MM.1S (cell line): ENCODE results near the gene ARL6IP5.

Experiments
- DNase-seq: peaks from one replicate; pipeline ENCODE4 v3.0.0-alpha.2; 2015
- H2AFZ ChIP-seq: fragments of 300-600 bp; sonication (generic); 2 replicates; pipeline ENCODE4 v1.6.0; 2016; ENCODE audit warnings: antibody characterized with exemption, low read length
- H3F3A ChIP-seq: fragments of 300-600 bp; sonication (generic); 2 replicates; pipeline ENCODE4 v1.6.1; 2016; ENCODE audit warnings: mild to moderate bottlenecking, antibody characterized with exemption, low read length, moderate library complexity, mixed read lengths; ENCODE audit not compliant: insufficient read depth
- H3K27ac ChIP-seq: fragments of 300-600 bp; sonication (generic); 2 replicates; pipeline ENCODE4 v1.5.1; 2016; ENCODE audit warnings: mild to moderate bottlenecking, low read length
- H3K27me3 ChIP-seq: fragments of 300-600 bp; sonication (generic); replicated peaks from 2 replicates; pipeline ENCODE4 v1.6.0; 2016; ENCODE audit warnings: low read length; ENCODE audit not compliant: insufficient read depth
- H3K36me3 ChIP-seq: fragments of 300-600 bp; sonication (generic); replicated peaks from 2 replicates; pipeline ENCODE4 v1.6.1; 2016; ENCODE audit warnings: mild to moderate bottlenecking, low read length, mixed read lengths; ENCODE audit not compliant: insufficient read depth
- H3K4me1 ChIP-seq: fragments of 300-600 bp; sonication (generic); 2 replicates; pipeline ENCODE4 v1.6.1; 2016; ENCODE audit warnings: low read length, mixed read lengths
- H3K4me2 ChIP-seq: fragments of 300-600 bp; sonication (generic); 2 replicates; pipeline ENCODE4 v1.6.0; 2016; ENCODE audit warnings: low read depth, low read length
- H3K4me3 ChIP-seq: fragments of 300-600 bp; sonication (generic); 2 replicates; pipeline ENCODE4 v1.5.1; 2016; ENCODE audit warnings: low read length, mixed read lengths
- H3K79me2 ChIP-seq: fragments of 300-600 bp; sonication (generic); 2 replicates; pipeline ENCODE4 v1.6.1; 2016; ENCODE audit warnings: mixed run types, low read length, mixed read lengths
- H3K9ac ChIP-seq: fragments of 300-600 bp; sonication (generic); 2 replicates; pipeline ENCODE4 v1.6.1; 2016; ENCODE audit warnings: low read length, mixed read lengths
- H3K9me2 ChIP-seq: fragments of 300-600 bp; sonication (generic); replicated peaks from 2 replicates; pipeline ENCODE4 v1.6.1; 2016; ENCODE audit warnings: mild to moderate bottlenecking, low read length, mixed read lengths; ENCODE audit not compliant: insufficient read depth
- H3K9me3 ChIP-seq: fragments of 300-600 bp; sonication (generic); replicated peaks from 2 replicates; pipeline ENCODE4 v1.6.1; 2016; ENCODE audit warnings: mild to moderate bottlenecking, low read length, mixed read lengths; ENCODE audit not compliant: insufficient read depth
- H4K20me1 ChIP-seq: fragments of 300-600 bp; sonication (generic); 2 replicates; pipeline ENCODE4 v1.6.1; 2016; ENCODE audit warnings: mild to moderate bottlenecking, low read length, moderate library complexity, mixed read lengths; ENCODE audit not compliant: insufficient read depth
- EZH2 ChIP-seq: fragments of 300-600 bp; sonication (generic); optimal IDR thresholded peaks from 2 replicates; pipeline ENCODE3; 2017; ENCODE audit warnings: low read depth, mild to moderate bottlenecking, antibody characterized with exemption, low read length, mixed read lengths
- EZH2phosphoT487 ChIP-seq: fragments of 300-600 bp; sonication (generic); IDR thresholded peaks from 2 replicates; pipeline ENCODE4 v1.6.1; 2018; ENCODE audit warnings: antibody characterized with exemption, low read length
- TF ChIP-seq, protein P1 (sequence below): fragments of 300-600 bp; sonication (generic); IDR thresholded peaks from 2 replicates; pipeline ENCODE4 v1.5.1; 2016; ENCODE audit warnings: antibody characterized with exemption, low read length, mixed read lengths

ARL6IP5 gene

DNA sequence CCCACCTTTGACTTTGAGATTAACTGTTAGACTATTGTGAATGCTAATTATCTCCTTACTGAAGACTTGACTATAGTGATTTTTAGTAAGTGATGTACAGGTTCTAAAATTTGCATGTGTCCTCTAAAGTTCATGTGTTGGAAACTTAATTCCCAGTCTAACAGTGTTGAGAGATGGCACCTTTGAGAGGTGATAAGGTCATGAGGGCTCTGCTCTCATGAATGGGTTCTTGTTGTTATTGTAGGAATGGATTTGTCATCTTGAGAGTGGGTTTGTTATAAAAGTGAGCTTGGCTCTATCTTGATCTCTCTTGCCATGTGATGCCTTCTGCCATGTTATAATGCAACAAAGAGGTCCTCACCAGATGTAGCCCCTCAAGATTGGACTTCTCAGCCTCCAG is 56.6 kb downstream of the ARL6IP5 start:
- Histone ChIP-seq H3K4me2 (no peak overlapping the region), H4K20me1 (no peaks in the 10 kb centered on the region), H3F3A (no peaks in the 10 kb centered on the region), H3K4me1 (no peaks in the 10 kb centered on the region), H2AFZ (no peak overlapping the region), H3K27me3 (no peaks in the 10 kb centered on the region), H3K4me3 (no peak overlapping the region), H3K9me2 (no peaks in the 10 kb centered on the region), H3K9me3 (no peaks in the 10 kb centered on the region), H3K36me3 (no peaks in the 10 kb centered on the region), H3K9ac (no peak overlapping the region), H3K79me2 (no peaks in the 10 kb centered on the region), H3K27ac (no peak overlapping the region)
- no peak for DNase-seq
- TF ChIP-seq, protein P1, sequence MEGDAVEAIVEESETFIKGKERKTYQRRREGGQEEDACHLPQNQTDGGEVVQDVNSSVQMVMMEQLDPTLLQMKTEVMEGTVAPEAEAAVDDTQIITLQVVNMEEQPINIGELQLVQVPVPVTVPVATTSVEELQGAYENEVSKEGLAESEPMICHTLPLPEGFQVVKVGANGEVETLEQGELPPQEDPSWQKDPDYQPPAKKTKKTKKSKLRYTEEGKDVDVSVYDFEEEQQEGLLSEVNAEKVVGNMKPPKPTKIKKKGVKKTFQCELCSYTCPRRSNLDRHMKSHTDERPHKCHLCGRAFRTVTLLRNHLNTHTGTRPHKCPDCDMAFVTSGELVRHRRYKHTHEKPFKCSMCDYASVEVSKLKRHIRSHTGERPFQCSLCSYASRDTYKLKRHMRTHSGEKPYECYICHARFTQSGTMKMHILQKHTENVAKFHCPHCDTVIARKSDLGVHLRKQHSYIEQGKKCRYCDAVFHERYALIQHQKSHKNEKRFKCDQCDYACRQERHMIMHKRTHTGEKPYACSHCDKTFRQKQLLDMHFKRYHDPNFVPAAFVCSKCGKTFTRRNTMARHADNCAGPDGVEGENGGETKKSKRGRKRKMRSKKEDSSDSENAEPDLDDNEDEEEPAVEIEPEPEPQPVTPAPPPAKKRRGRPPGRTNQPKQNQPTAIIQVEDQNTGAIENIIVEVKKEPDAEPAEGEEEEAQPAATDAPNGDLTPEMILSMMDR = no peak
- TF ChIP-seq EZH2 (no peak), EZH2phosphoT487 (no peak)

DNA sequence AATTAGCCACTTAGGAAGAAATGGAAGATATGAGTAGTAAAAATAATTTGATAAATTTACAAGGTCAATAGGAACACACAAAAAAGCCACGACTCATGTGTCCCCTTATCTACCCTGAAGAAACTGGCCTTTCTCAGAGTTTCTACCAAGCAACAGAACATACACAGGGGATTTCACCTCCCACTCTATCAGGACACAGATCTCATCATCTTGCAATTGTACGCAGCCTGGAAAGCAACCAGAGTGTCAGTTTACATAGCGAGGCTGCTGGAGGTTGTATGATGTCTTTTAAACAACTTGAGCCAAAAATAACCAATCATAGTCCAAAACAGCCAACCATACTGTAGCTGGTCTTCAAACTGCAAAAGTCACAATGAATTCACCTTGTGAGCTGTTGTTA is 57.4 kb downstream of the ARL6IP5 start:
- Histone ChIP-seq H3K27ac (no peak overlapping the region), H3K4me3 (no peak overlapping the region), H3K4me2 (no peak overlapping the region), H3K9ac (no peak overlapping the region), H3F3A (no peaks in the 10 kb centered on the region), H3K36me3 (no peaks in the 10 kb centered on the region), H3K9me3 (no peaks in the 10 kb centered on the region), H3K27me3 (no peaks in the 10 kb centered on the region), H3K9me2 (no peaks in the 10 kb centered on the region), H4K20me1 (no peaks in the 10 kb centered on the region), H3K79me2 (no peaks in the 10 kb centered on the region), H2AFZ (no peak overlapping the region), H3K4me1 (no peaks in the 10 kb centered on the region)
- DNase-seq = no peak
- TF ChIP-seq, protein P1 = no peak
- no peak for TF ChIP-seq EZH2
- no peak for TF ChIP-seq EZH2phosphoT487

DNA sequence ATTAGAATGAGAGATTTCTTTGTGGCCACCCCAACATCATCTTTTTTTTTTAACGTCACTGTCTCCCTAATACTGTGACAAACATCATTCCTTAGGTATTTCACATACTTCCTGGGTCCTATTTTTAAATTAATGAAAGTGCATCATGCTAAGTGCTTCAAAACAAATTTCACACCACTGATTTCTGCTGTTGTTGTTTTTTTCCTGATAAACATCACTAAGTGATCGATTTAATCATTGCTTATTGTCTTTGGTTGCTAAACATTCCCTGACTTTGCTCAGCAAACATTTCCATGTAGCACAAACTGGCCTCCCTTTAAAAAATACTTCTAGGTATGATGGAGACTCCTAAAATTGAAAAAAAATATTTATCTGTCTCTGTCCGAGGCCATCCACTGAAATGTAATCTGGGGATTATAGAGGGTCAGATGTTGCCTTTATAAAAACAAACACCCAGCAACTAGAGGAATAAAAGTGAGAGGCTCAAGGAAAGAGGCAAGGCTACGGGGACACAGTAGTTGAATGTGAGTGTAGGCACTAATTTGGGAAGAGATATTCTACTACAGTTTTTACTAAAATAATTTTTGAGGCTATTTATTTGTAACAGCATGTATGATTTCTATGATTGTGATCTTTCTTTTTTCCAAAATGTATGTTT is 58.2 kb downstream of the ARL6IP5 start:
- no peaks in the 10 kb centered on the region for H3K4me1 ChIP-seq
- no peaks in the 10 kb centered on the region for H3K79me2 ChIP-seq
- no peaks in the 10 kb centered on the region for H3K27me3 ChIP-seq
- no peaks in the 10 kb centered on the region for H4K20me1 ChIP-seq
- no peaks in the 10 kb centered on the region for H3F3A ChIP-seq
- no peak overlapping the region for H3K9ac ChIP-seq
- no peaks in the 10 kb centered on the region for H3K9me3 ChIP-seq
- no peaks in the 10 kb centered on the region for H3K36me3 ChIP-seq
- TF ChIP-seq EZH2phosphoT487 (no peak), EZH2 (no peak)
- TF ChIP-seq, protein P1 = no peak
- no peak overlapping the region for H2AFZ ChIP-seq
- H3K27ac ChIP-seq = no peak overlapping the region
- DNase-seq = no peak
- H3K4me3 ChIP-seq = no peak overlapping the region
- H3K4me2 ChIP-seq = no peak overlapping the region
- H3K9me2 ChIP-seq = no peaks in the 10 kb centered on the region
